Spleen (tissue), 11 donors: ENCODE results near the gene GNL1. TPM values are rescaled to one million over a fixed set of nuclear protein-coding genes. Genes with fewer than 3 reads are reported as not detected.
"Not testable (repeated sequence)": the region's sequence is repeated elsewhere in the genome, so short reads cannot be mapped to it uniquely, and the experiment has no call there.

Source experiments
- DNase-seq: peaks from one replicate; pipeline ENCODE4 v3.0.0-alpha.2; 2020
- H3K27ac ChIP-seq, 8 donors: fragments of 200-600 bp; sonication (generic) in 7 of 8; 1 replicate in 4 of 8; 2 replicates in 4 of 8; pipeline versions ENCODE4 v1.5.0 to v1.8.0; 2016 to 2021; ENCODE audit warnings: inconsistent platforms in 4 of 8, mild to moderate bottlenecking in 4 of 8, moderate library complexity in 1 of 8
- H3K27me3 ChIP-seq, 7 donors: fragments of 200-600 bp; sonication (generic) in 6 of 7; replicated peaks in 1 of 7; 1 replicate in 4 of 7; 2 replicates in 3 of 7; pipeline versions ENCODE4 v1.5.0 to v1.8.0; 2016 to 2021; ENCODE audit warnings: inconsistent platforms in 3 of 7, mild to moderate bottlenecking in 1 of 7
- H3K36me3 ChIP-seq, 6 donors: fragments of 200-600 bp; sonication (generic) in 5 of 6; 1 replicate in 4 of 6; 2 replicates in 2 of 6; pipeline versions ENCODE4 v1.5.0 to v1.8.0; 2016 to 2021; ENCODE audit warnings: inconsistent platforms in 2 of 6
- H3K4me1 ChIP-seq, 6 donors: fragments of 200-600 bp; sonication (generic) in 5 of 6; 1 replicate in 3 of 6; 2 replicates in 3 of 6; pipeline versions ENCODE4 v1.5.0 to v1.8.0; 2016 to 2021; ENCODE audit warnings: inconsistent platforms in 3 of 6
- H3K4me3 ChIP-seq, 8 donors: fragments of 200-600 bp; sonication (generic) in 7 of 8; 1 replicate in 4 of 8; 2 replicates in 4 of 8; pipeline versions ENCODE4 v1.5.0 to v1.8.0; 2016 to 2021; ENCODE audit warnings: inconsistent platforms in 4 of 8, mild to moderate bottlenecking in 4 of 8, moderate library complexity in 2 of 8
- H3K9me3 ChIP-seq, 8 donors: fragments of 200-600 bp; sonication (generic) in 7 of 8; 1 replicate in 4 of 8; 2 replicates in 4 of 8; pipeline versions ENCODE4 v1.5.0 to v1.8.0; 2016 to 2021; ENCODE audit warnings: inconsistent platforms in 4 of 8
- POLR2A ChIP-seq, 3 donors: fragments of 450-650 bp; IDR thresholded peaks; one replicate each; pipeline ENCODE4 v1.5.1; 2017; ENCODE audit warnings: antibody characterized with exemption in 3 of 3, mild to moderate bottlenecking in 1 of 3
- POLR2AphosphoS5 ChIP-seq, 3 donors: sonication (generic); formaldehyde crosslinking; IDR thresholded peaks; one replicate each; pipeline ENCODE4 v1.5.1; 2017; ENCODE audit warnings: antibody characterized with exemption in 3 of 3
- WGBS, 5 donors: extraction: QIAGEN DNeasy Blood & Tissue Kit in 3 of 5; methylation state at CpG; one replicate each; pipeline versions ENCODE4 v1.1.5 to v1.1.7; 2013 to 2018; 5-methylcytosine and 5-hydroxymethylcytosine counted together
- intact Hi-C: fragments of 100-400 bp; cut with DNase I; formaldehyde crosslinking; loops from one replicate; pipeline ENCODE4 v1.15.0; 2023; ENCODE audit warnings: low total_unique reads
- polyA plus RNA-seq, 3 donors: library from polyadenylated mRNA; stranded (reverse); fragments of 200-250 nt; gene quantifications; one replicate each; pipeline ENCODE4 v1.2.1, GENCODE V29; 2013
- total RNA-seq, 7 donors: library from RNA; depleted of rRNA in 3 of 7; stranded (reverse); fragments of >200 nt in 3 of 7; fragmentation: NEBNext Ultra II Directional in 4 of 7; extraction: Animal tissue kit (Norgen Biotek cat#: 25700) in 4 of 7; gene quantifications; one replicate each; pipeline versions ENCODE4 v1.1.0 to v1.2.1, GENCODE V29; 2016 to 2021
- TF ChIP-seq, protein P1 (sequence below), 11 experiments: fragments of 200-600 bp in 7 of 11; fragments of 450-650 bp in 4 of 11; sonication (generic) in 4 of 11; IDR thresholded peaks in 8 of 11; conservative IDR thresholded peaks in 3 of 11; 1 replicate in 7 of 11; 2 replicates in 4 of 11; pipeline versions ENCODE4 v1.4.0 to v1.8.0; 2016 to 2021; ENCODE audit warnings: antibody characterized with exemption in 11 of 11, inconsistent platforms in 4 of 11, mild to moderate bottlenecking in 1 of 11
- donor health status: healthy with polysubstance abuse.
- donor health status: DM: no; HTN: no; CAD: no; lungs with moderate emphysema.
- donor health status: DM: no; HTN: no; CAD: no.
- donor health status: Bipolar disorder and iron deficiency.
- donor health status: healthy.
- donor health status: DM: no; HTN: no; CAD: no.
- donor health status: DM: yes; HTN: yes; CAD: no.

The GNL1 gene
- total and polyA plus RNA-seq, 10 donors: 28.0 to 84.6 (median 50.6) TPM

DNA sequence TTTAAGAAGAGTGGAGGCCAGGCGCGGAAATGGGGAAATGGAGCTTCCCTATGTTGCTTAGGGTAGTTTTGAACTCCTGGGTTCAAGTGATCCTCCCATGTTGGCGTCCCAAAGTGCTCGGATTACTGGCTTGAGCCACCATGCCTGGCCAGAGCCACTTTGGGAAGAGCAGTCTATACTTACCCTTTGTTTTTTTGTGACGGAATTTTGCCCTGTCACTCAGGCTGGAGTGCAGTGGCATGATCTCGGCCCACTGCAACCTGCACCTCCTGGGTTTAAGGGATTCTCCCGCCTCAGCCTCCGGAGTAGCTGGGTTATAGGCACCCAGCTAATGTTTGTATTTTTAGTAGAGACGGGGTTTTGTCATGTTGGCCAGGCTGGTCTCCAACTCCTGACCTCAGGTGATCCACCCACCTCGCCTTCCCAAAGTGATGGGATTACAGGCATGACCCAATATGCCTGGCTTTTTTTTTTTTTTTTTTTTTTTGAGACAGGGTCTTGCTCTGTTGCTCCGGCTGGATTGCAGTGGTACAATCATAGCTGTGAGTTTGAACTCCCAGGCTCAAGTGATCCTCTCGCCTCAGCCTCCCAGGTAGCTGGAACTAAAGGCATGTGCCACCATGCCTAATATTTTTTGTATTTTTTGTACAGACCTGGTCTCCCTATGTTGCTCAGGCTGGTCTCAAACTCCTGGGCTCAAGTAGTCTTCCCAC, 42.8 kb upstream of the GNL1 start:
- Histone ChIP-seq H3K27me3 (no peaks in the 10 kb centered on the region), H3K9me3 (no peaks in the 10 kb centered on the region), H3K27ac (peak overlapping the region in 1 of 8 donors; percentile 24), H3K4me1 (peaks cover 0 to 54% (median 16%) of the 10 kb centered on the region in 6 donors), H3K36me3 (peaks cover 12 to 69% (median 48%) of the 10 kb centered on the region in 6 donors), H3K4me3 (no peak overlapping the region)
- 73 to 85% (median 82%) methylated on average over 12 of the region's 12 CpGs for WGBS, 5 donors
- intact Hi-C loops: loop anchor here (5.0 kb wide), 2 partner anchors 57 to 117 kb away; no protein-coding TSS in a partner anchor
- DNase-seq: no peak
- TF ChIP-seq, protein P1, sequence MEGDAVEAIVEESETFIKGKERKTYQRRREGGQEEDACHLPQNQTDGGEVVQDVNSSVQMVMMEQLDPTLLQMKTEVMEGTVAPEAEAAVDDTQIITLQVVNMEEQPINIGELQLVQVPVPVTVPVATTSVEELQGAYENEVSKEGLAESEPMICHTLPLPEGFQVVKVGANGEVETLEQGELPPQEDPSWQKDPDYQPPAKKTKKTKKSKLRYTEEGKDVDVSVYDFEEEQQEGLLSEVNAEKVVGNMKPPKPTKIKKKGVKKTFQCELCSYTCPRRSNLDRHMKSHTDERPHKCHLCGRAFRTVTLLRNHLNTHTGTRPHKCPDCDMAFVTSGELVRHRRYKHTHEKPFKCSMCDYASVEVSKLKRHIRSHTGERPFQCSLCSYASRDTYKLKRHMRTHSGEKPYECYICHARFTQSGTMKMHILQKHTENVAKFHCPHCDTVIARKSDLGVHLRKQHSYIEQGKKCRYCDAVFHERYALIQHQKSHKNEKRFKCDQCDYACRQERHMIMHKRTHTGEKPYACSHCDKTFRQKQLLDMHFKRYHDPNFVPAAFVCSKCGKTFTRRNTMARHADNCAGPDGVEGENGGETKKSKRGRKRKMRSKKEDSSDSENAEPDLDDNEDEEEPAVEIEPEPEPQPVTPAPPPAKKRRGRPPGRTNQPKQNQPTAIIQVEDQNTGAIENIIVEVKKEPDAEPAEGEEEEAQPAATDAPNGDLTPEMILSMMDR (IDR thresholded peaks at IDR 0.05 in 8 of 11, conservative IDR thresholded peaks at IDR 0.05 in 3 of 11): no peak
- TF ChIP-seq POLR2AphosphoS5 (IDR thresholded peaks at IDR 0.05): peak in 1 of 3 donors; percentile 59

DNA sequence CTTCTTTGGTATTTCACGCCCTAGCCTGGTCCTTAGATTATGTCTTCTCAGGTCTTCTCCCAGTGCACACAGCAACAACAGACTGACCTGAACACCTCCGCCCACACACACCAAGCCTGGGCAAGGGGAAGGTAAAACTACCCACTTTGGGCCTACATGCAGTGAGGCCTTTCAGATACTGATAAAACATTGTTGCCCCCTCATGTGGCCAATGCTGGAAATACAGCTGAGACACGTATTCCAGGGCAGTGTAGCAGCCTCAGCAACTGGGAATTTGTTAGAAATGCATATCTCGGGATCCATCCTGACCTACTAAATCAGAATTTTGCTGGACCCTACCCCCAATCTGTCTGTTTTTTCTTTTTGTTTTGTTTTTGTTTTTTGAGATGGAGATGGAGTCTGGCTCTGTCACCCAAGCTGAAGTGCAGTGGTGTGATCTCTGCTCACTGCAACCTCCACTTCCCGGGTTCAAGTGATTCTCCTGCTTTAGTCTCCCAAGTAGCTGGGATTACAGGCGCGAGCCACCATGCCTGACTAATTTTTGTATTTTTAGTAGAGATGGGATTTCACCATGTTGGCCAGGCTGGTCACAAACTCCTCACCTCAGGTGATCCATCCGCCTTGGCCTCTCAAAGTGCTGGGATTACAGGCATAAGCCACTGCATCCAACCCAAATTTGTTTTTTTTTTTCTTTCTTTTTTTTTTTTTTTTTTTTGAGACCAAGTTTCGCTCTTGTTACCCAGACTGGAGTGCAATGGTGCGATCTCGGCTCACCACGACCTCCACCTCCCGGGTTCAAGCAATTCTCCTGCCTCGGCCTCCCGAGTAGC, 41.2 kb upstream of the GNL1 start:
- H3K9me3 ChIP-seq, H3K27me3 ChIP-seq, H3K4me3 ChIP-seq: not testable (repeated sequence)
- Histone ChIP-seq H3K27ac (peak overlapping the region in 1 of 8 donors; percentile 9), H3K4me1 (peaks cover 0 to 48% (median 16%) of the 10 kb centered on the region in 6 donors), H3K36me3 (peaks cover 3 to 69% (median 39%) of the 10 kb centered on the region in 6 donors)
- TF ChIP-seq, protein P1 (IDR thresholded peaks at IDR 0.05 in 8 of 11, conservative IDR thresholded peaks at IDR 0.05 in 3 of 11): peak; percentile 70 to 93 (median 86)
- peak in 2 of 3 donors; percentile 6 to 74 for TF ChIP-seq POLR2AphosphoS5 (IDR thresholded peaks at IDR 0.05)
- DNase-seq: peak; percentile 79
- intact Hi-C loops: loop anchor here (5.0 kb wide), 2 partner anchors 55 to 115 kb away; no protein-coding TSS in a partner anchor
- WGBS, 5 donors: 69 to 80% (median 77%) methylated on average over 15 of the region's 15 CpGs

DNA sequence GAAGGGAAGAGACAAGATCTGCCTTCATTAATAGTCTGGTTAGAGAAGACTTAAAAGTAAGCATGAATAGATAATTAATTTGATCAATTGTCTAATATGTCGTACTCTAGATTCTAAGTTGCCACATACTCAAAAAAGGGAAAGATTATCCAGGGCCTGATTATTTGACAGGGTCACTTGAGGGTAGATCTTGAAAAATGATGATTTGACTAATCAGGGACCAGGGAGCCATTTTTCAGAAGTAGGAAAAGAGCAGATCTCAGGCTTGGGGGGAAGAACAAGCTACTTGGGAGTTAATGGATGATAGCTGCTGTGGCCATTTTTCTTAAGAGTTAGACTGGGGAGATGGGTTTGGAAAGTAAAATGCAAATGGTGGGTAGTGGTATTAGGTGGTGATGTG, 36.0 kb upstream of the GNL1 start:
- no peaks in the 10 kb centered on the region for H3K27me3 ChIP-seq
- DNase-seq: no peak
- WGBS, 5 donors: 90 to 97% (median 92%) methylated on average over 1 of the region's 1 CpG
- H3K4me1 ChIP-seq: peaks cover 0 to 12% (median 1%) of the 10 kb centered on the region in 6 donors
- intact Hi-C loops: no loop called here
- H3K9me3 ChIP-seq: no peaks in the 10 kb centered on the region
- H3K27ac ChIP-seq: no peak overlapping the region
- no peak for TF ChIP-seq POLR2A (IDR thresholded peaks at IDR 0.05)
- TF ChIP-seq, protein P1 (IDR thresholded peaks at IDR 0.05 in 8 of 11, conservative IDR thresholded peaks at IDR 0.05 in 3 of 11): no peak
- no peak for TF ChIP-seq POLR2AphosphoS5 (IDR thresholded peaks at IDR 0.05)
- H3K4me3 ChIP-seq: no peak overlapping the region
- H3K36me3 ChIP-seq: peaks cover 0 to 90% (median 63%) of the 10 kb centered on the region in 6 donors

DNA sequence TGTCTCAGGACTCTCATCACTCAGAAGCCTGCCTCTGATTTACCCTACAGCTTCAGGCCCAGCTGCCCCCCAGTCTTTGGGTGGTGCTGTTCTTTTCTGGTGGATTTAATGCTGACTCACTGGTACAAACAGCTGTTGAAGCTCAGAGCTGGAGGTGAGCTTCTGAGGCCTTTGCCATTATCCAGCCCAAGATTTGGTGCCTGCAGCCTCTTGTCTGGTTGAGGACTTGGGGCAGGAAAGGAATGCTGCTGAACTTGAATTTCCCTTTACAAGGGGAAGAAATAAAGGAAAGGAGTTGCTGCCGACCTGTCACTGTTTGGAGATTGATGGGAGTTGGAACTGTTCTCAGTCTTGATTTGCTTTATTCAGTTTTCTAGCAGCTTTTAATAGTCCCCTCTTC, 34.7 kb upstream of the GNL1 start:
- WGBS, 5 donors: 33 to 59% (median 54%) methylated on average over 1 of the region's 1 CpG
- H3K4me1 ChIP-seq: peaks cover 0 to 7% (median 0%) of the 10 kb centered on the region in 6 donors
- peak overlapping the region in 1 of 8 donors; percentile 29 for H3K27ac ChIP-seq
- no peak overlapping the region for H3K4me3 ChIP-seq
- no peaks in the 10 kb centered on the region for H3K9me3 ChIP-seq
- H3K36me3 ChIP-seq: peaks cover 0 to 98% (median 75%) of the 10 kb centered on the region in 6 donors
- intact Hi-C loops: no loop called here
- TF ChIP-seq, protein P1 (IDR thresholded peaks at IDR 0.05 in 8 of 11, conservative IDR thresholded peaks at IDR 0.05 in 3 of 11): no peak
- TF ChIP-seq POLR2A (IDR thresholded peaks at IDR 0.05): no peak
- no peak for TF ChIP-seq POLR2AphosphoS5 (IDR thresholded peaks at IDR 0.05)
- H3K27me3 ChIP-seq: no peaks in the 10 kb centered on the region
- DNase-seq: no peak
